ENCODE data around the gene RNF144A.

Gene RNF144A

DNA sequence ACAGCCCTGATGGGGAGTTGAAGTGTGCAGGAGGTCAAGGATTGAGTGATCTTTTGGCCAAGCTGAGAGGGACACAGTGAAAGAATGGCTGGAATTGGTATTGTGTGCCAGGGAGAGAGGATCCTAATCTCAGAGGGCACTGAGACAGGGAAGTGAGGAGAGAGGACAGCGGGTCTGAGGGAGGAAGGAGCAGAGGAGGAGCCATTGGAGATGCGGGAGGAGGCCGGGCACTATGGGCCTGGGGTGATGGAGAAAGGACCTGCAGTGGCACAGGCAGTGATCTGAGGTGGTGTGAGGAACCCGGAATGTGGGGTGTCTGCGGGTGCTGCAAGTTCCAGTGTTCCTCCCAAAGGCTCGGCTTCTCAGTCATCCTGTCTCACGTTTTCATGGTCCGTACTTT, 26.8 kb downstream of the RNF144A start:
- in situ Hi-C loops (cut with MboI; ENCODE audit: low sequenced_read_pairs, unreplicated experiment), result no loop called here
- DNase-seq (ENCODE audit: low spot score), result no peak
- TF ChIP-seq, protein P1, sequence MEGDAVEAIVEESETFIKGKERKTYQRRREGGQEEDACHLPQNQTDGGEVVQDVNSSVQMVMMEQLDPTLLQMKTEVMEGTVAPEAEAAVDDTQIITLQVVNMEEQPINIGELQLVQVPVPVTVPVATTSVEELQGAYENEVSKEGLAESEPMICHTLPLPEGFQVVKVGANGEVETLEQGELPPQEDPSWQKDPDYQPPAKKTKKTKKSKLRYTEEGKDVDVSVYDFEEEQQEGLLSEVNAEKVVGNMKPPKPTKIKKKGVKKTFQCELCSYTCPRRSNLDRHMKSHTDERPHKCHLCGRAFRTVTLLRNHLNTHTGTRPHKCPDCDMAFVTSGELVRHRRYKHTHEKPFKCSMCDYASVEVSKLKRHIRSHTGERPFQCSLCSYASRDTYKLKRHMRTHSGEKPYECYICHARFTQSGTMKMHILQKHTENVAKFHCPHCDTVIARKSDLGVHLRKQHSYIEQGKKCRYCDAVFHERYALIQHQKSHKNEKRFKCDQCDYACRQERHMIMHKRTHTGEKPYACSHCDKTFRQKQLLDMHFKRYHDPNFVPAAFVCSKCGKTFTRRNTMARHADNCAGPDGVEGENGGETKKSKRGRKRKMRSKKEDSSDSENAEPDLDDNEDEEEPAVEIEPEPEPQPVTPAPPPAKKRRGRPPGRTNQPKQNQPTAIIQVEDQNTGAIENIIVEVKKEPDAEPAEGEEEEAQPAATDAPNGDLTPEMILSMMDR (IDR thresholded peaks at IDR 0.05; ENCODE audit: borderline replicate concordance, control extremely low read depth, extremely low read depth, insufficient read depth, missing control alignments), result no peak

DNA sequence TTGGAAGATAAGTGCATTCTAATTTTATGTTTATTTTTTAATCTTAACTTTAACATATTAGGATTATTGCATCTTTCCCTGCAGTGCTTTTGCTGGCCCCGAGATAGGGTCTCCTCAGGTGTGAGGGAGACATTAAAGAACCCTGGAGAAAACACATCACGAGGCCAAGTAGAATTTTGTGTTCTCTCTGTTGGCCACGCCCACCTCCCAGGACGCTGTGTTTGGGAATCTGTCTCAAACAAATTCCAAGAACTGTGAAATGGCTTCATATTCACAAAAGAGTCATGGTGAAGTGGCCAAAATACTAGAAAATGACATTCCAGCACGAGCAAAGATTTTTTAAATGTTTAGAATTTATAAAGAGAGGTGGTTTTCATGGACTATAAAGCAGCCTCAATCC, 27.3 kb downstream of the RNF144A start:
- no peak for DNase-seq (ENCODE audit: low spot score)
- in situ Hi-C loops (cut with MboI; ENCODE audit: low sequenced_read_pairs, unreplicated experiment), result no loop called here
- TF ChIP-seq, protein P1 (IDR thresholded peaks at IDR 0.05; ENCODE audit: borderline replicate concordance, control extremely low read depth, extremely low read depth, insufficient read depth, missing control alignments), result no peak

DNA sequence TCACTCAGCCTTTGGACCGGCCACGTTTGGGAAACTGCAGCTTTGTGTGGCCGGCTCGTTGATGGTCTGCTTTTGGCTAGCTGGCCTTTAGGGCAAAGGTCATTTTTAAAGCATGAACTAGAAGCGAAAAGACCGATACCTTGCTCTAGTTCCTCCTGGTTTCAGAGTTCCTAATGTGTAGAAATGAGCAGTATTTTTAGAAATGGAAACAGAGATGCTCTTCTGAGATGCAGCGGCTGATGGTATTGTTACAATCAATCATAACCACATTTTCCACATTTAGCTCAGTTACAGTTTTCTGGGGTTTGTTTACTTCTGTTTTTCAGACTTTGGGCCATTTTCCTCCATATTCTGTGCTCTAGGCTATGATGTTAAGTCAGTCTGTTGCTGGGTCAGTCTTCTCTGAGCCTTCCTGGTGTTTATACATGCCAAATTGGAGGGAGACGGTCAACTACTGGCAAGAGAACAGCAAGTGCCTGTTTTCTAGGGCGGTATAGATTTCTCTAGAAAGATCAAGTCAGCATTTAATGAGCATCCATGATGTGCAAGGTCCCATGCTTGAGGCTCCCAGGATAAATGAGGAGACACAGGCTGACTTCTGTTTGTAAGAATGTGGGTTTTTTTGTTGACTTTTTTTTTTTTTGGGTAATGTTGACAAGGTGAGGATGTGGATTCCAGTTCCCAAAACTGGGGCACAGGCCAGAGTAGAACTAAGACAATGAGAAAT, 28.0 kb downstream of the RNF144A start:
- TF ChIP-seq, protein P1 (IDR thresholded peaks at IDR 0.05; ENCODE audit: borderline replicate concordance, control extremely low read depth, extremely low read depth, insufficient read depth, missing control alignments), result no peak
- DNase-seq (ENCODE audit: low spot score), result peak; percentile 67
- in situ Hi-C loops (cut with MboI; ENCODE audit: low sequenced_read_pairs, unreplicated experiment), result no loop called here

DNA sequence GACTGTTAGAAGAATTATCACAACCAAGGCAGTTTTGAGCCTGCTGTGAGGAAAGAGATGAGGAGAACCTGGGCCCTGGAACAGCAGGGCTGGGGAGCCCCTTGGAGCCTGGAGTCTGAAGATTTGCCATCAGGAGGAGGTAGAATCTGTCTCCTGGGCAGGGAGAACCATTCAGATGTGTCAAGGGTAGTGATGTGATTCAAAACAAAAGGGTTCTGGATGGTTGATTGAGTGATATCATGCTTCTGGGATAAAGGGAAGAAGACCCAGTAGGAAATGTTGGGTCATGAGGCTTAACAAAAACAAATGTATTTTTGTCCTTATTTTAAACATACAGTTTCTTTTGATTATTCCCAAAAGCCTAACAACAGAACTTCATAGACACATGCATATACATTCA, 28.6 kb downstream of the RNF144A start:
- in situ Hi-C loops (cut with MboI; ENCODE audit: low sequenced_read_pairs, unreplicated experiment), result no loop called here
- TF ChIP-seq, protein P1 (IDR thresholded peaks at IDR 0.05; ENCODE audit: borderline replicate concordance, control extremely low read depth, extremely low read depth, insufficient read depth, missing control alignments), result no peak
- DNase-seq (ENCODE audit: low spot score), result no peak

DNA sequence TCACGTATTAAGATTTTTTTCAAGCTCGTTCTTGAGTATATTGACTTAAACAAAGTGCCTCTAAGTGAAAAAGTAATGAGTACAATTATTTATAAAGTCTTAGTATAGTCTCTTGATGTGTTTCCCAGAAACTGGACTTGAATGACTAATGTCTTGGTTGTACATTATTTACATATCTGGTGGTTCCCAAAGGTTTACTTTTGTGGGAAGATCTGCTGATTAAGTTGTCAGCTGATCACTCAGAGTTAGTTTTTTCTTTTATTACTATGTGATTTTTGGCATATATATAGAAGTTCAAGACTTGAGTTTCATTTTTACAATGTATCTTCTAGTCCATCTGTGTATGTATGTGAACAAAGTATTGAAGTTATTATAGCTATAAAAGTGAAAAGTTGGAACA, 29.5 kb downstream of the RNF144A start:
- in situ Hi-C loops (cut with MboI; ENCODE audit: low sequenced_read_pairs, unreplicated experiment), result no loop called here
- TF ChIP-seq, protein P1 (IDR thresholded peaks at IDR 0.05; ENCODE audit: borderline replicate concordance, control extremely low read depth, extremely low read depth, insufficient read depth, missing control alignments), result no peak
- no peak for DNase-seq (ENCODE audit: low spot score)

DNA sequence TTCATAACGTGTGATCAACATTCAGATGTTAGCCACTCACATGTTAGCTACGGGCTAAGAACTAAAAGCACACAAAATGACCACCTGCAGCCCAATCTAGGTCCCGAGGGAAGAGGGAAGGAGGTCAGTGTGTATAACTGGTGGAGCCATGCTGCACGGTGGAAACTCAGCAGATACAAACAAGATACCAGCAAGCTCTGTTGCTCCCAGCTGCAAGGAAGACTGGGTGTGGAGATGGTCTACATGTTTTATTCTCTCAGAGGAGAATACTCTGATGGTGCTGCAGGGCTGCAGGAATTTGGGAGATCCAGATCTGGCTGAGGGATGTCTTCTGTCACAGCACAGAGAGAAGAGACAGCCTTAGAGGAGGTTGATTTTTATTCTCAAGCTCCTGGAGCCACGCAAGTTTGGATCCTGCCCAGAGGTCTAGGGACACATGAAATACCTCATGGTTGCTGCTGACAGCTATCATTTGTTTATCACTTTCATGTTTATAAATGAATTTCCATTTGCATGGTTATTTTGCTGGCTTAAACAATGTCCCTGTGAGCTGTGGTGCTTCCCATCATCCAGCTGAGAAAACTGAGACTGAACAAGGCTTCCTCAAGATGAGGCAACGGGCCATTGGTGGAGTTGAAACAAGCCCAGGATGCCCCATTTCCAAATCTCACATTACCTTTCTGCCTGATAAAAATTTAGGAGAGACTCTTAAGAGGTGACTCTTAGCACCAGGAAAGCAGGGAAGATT, 30.9 kb downstream of the RNF144A start:
- no peak for DNase-seq (ENCODE audit: low spot score)
- in situ Hi-C loops (cut with MboI; ENCODE audit: low sequenced_read_pairs, unreplicated experiment), result no loop called here
- TF ChIP-seq, protein P1 (IDR thresholded peaks at IDR 0.05; ENCODE audit: borderline replicate concordance, control extremely low read depth, extremely low read depth, insufficient read depth, missing control alignments), result no peak

Measured in GM13976 (cell line).